ENCODE measurements around the gene C3orf52.

The C3orf52 gene

DNA sequence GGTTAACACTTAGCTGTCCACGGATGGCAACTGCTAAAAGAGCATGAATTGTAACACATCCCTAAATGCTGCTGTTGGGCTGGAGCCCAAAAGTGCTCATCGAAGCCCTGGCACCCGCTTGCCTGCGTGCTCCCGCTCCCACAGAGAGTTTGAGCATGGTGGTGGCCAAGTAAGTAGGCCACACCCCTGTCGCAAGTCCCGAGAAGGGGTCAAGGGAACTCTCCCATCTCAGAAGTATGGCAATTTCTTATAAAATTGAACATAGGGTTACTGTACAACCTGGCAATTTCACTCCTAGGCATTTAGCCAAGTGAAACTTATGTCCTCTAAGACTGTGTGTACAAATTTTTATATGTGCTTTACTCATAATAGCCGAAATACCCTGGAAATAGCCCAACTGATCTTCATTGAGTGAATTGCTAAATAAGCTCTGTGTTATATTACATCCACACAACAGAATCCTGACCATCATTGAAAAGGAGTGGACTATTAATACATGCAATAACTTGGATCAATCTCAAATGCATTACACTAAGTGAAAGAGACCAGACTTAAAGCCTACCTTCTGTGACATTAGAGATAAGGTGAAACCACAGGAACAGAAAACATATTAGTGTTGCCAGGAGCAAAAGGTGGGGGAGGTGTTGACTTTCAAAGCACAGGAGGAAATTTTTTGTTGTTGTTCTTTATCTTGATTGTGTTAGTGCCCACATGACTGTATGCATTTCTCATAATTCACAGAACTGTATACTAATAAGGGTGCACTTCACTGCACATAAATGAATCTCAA, 48.3 kb downstream of the C3orf52 start:
- DNase-seq (ENCODE audit: low read depth in 4 of 4, low spot score in 1 of 4): no peak

DNA sequence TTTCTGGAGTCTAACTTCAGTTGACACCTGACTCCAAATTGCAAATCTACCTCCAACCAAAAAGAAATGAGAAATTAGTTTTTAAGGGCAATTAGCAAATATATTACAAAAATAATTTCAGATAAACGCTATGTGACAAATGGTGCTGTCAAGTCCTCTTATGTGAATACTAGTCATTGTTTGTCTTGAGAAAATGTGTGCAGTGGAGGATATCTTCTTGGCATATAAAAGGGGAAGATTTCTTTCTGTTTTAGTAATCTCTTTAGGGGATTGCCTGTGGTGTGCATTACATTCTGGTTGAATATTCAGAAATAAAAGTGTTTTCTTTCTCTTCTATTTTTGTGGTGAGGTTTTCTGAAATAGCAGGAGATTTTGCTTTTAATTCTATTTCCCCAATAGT, 49.9 kb downstream of the C3orf52 start:
- DNase-seq (ENCODE audit: low read depth in 4 of 4, low spot score in 1 of 4): no peak

DNA sequence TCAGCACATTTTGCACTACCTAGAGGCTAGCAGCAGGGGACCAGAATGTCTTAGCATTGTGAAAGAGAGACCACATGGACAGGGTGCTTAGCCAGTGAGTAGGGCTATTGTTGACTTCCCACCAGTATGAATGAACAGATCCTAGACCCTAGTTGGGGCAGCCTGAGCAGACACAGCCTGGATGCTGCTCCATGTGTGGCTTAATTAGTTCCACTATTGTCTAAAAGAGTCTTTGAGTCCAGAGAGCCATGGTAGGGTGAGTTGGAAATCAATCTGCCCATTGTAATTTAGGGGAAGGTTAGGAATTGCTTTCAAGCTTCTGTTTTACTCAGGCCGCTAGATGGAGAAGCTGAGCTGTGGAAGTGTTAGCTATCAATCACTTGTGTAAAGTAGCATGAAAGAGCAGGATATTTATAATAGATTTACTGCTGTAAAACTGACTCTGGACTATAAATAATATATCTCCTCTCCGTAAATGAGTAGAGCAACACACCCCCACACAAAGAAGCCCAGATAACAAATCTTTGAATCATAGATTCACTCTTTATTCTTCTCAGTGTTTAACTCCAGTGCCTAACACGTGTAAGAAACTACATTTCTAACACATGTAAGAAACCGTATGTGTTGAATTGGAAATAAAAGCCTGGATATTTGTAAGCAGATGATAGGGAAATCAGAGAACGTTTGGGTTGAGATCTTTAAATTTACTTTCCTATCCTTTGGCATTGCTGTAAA, 50.9 kb downstream of the C3orf52 start:
- DNase-seq (ENCODE audit: low read depth in 4 of 4, low spot score in 1 of 4): no peak

DNA sequence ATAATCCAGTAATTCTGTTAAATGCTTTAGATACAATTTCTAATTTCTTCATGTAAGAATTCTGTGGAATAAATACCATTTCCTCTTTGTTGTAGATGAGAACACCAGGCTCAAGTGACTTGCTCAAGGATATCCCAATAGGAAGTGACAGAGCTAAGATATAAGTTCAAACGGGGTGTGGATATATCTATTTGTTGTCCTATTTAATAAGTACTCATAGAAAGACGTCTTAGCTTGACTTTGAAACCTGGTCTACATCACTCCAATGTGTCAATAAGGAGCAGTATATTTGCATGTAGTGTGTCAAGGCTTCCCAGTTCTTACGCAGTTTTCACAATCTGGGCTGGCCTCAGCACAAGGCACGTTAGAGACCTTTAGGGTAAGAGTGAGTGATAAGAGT, 51.6 kb downstream of the C3orf52 start:
- no peak for DNase-seq (ENCODE audit: low read depth in 4 of 4, low spot score in 1 of 4)

DNA sequence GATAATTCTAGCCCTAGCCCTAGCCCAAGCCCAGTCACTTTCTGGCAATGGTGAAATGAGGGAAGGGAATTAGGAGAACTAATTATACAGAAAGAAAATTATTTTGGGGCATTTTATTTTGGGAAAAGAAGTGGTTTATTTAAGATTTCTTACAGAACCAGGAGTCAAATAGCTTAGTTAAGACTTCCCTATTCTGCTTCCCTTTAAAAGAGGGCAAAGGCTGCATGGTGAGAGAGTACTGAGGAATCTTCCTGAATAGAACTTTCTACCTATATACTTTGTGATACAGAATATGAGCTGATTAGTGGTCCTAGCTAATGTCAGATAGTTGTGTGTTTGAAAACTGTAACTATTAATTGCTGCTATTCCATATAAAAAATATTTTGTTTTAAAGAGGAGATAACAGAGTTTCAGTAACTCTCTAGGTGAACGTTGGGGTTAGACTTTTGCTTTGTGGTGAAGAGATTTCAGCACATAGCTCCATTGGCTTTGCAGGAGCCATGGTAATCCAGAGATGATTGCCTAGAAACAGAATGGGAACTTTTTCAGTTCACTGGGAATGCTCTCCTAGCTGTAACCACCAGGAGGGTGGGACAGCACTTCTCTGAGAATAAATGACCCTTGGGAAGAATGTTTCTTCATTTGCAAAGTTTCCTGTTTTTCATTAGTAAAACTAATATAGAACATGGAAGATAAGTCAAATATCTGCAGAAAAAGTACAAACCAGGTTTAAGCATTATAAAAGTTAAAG, 52.2 kb downstream of the C3orf52 start:
- DNase-seq (ENCODE audit: low read depth in 4 of 4, low spot score in 1 of 4): no peak

DNA sequence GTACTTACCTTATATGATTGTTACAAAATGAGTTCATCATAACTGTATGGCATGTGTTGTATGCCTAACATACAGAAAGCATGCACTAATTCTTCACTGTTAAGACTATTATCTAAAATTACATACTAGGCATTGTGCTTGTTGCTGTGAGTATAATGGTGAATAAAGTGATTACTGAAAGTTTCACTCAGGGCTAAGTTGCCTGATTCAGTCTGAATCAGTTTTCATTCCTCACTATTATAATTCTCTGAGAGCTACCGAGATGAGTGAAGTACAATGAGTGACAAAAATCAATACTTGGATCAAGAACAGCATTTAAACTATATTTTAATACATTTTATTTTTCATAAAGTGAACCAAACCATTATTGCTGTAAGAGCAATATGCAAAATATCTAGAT, 54.4 kb downstream of the C3orf52 start:
- DNase-seq (ENCODE audit: low read depth in 4 of 4, low spot score in 1 of 4): no peak

DNA sequence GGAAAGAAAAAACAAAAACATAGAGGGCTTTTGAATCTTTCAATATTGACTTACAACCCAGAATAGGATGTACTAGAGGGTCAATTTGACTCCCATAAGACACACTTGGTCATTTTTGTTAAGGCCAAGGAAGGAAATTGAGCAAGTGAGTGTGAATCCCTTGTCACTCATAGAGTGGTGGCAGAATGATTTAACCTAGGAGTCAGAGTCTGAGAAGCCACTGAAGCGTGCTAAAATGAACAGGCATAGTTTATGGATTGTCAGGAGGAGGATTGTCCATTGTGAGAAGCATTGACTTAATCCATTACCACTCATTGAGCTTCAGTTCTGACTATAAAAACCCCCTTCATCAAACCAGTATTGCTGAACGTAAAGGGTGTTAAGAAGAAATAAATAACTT, 55.1 kb downstream of the C3orf52 start:
- no peak for DNase-seq (ENCODE audit: low read depth in 4 of 4, low spot score in 1 of 4)

DNA sequence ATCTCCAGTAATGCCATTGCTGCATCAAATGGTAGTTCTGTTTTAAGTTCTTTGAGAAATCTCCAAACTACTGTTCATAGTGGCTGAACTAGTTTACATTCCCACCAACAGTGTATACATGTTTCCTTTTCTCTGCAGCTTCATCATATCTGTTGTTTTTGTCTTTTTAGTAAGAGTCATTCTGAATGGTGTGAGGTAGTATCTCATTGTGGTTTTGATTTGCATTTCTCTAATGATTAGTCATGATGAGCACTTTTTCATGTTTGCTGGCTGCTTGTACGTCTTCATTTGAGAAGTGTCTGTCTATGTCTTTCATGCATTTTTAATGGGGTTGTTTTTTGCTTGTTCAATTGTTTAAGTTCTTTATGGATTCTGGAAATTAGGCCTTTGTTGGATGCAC, 57.1 kb downstream of the C3orf52 start:
- DNase-seq (ENCODE audit: low read depth in 4 of 4, low spot score in 1 of 4): no peak

DNA sequence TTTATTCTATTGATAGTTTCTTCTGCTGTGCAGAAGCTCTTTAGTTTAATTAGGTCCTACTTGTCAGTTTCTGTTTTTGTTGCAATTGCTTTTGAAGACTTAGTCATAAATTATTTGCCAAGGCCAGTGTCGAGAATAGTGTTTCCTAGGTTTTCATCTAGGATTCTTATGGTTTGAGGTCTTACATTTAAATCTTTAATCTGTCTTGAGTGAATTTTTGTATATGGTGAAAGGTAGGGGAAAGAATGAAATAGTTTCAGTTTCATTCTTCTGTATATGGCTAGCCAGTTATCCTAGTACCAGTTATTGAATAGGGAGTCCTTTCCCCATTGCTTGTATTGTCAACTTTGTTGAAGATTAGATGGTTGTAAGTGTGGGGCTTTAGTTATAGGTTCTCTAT, 57.5 kb downstream of the C3orf52 start:
- no peak for DNase-seq (ENCODE audit: low read depth in 4 of 4, low spot score in 1 of 4)

DNA sequence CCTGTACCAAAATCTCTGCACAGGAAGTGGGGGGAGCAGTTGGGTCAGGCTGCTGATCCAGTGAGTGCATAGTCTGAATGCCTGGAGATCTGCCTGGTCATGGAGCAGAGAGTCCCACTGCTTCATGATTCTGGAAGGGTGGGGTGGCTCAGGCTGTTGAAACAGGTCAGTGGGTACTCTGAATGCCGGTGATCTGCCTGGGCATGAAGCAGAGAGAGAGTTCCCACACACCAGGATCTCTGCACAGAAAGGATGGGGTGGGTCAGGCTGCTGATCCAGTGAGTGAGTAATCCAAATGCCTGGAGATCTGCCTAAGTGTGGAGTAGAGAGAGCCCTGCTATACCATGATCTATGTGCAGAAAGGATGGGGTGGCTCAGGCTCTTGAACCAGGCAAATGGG, 62.9 kb downstream of the C3orf52 start:
- no peak for DNase-seq (ENCODE audit: low read depth in 4 of 4, low spot score in 1 of 4)

DNA sequence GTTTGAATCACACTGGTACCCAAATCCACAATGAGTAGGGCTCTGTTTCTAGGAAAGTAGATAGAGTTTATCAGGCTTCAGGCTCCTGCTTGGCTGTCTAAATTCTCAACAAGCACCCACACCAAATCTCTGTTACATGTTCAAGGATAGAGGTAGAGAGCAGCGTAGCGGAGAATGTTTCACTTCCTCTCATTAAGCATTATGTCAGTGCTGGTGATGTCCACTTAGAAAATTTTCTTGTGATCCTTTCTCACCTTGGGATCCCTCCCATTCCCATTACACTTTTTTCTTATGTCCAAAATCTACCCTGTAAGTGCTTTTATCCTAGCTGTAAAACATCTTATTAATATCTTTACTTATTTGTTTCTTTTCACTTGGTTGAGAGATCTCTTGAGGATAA, 81.6 kb downstream of the C3orf52 start:
- DNase-seq (ENCODE audit: low read depth in 4 of 4, low spot score in 1 of 4): no peak

All from stimulated activated CD4-positive, alpha-beta T cell treated with anti-CD3 and anti-CD28 coated beads, Interleukin-1b, Interleukin-23, amount 100 ng/mL, for 24 hours (primary cell).